NCI-H1417 treated with DMSO at 0.1 percent for 48 hours (cell line): ENCODE data around the gene ABITRAM.
"Not testable (repeated sequence)": the region's sequence is repeated elsewhere in the genome, so short reads cannot be mapped to it uniquely, and the experiment has no call there.

ENCODE experiments used
- DNase-seq: peaks from one replicate; lab custom pipeline; 2025; lab: John Stamatoyannopoulos, UW

Gene ABITRAM

GRCh38 chr9:108934323-108934893, at the start of gene ABITRAM:
Gene ABITRAM (plus strand): TSS chr9:108934400. CDS start chr9:108934487, 87 bp downstream.
- DNase-seq, result peak; percentile 89

GRCh38 chr9:108884701-108885100, 49.5 kb upstream of the ABITRAM start:
- no peak for DNase-seq

DNA sequence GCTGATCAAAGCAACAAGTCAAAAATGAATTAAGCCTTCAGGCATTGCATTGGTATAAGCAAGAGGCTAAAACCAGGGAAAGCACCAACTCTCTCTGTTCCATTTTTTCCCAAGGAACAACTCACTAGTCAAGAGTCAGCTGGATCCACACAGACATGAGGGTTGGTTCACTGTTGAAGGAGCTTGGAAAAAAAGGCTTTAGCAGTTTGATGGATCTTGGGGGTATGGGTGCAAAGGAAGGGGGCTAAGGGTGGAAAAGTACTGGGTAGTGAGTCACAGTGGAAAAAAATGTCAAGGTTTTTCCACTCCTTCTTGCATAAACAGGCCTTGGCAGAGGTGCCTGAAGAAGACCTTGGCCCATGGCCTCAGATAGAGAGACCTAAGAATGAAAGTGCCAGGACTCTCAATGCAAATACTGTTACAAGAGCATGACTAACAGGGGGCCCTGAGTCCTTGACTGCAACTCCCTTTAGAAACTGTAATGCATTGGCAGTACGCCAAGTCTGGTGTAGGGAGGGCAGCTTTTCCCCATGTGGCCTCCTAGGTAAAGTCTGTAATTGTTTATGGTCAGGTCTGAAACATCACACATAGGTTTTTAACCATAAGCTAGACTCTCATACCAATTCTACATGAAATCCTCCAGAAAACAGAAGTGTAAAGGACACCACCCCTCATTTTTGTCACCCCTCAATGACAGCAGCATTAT, 48.4 kb upstream of the ABITRAM start:
- DNase-seq, result no peak

- DNase-seq, result not testable (repeated sequence)
Observed at GRCh38 chr9:108886594-108887271, 47.5 kb upstream of the ABITRAM start.

DNA sequence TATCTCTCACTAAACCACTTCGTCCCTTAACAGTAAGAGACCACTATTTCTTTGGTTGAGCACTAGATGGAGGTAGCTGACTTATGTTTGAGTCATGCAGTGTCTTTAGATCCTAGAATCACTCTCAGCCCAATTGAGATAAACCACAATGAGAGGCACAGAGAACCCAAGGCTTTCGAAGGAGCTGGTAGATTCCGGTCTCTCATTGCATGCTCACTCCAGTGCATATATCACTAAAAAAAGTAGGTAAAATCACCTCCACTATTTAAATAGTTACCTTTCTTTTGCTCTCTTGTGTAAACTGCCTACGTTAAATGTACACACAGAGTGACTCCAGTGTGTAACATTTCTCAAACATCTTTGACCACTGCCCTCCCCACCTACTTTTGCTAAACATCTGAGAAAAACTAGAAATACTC, 44.5 kb upstream of the ABITRAM start:
- DNase-seq, result no peak

DNA sequence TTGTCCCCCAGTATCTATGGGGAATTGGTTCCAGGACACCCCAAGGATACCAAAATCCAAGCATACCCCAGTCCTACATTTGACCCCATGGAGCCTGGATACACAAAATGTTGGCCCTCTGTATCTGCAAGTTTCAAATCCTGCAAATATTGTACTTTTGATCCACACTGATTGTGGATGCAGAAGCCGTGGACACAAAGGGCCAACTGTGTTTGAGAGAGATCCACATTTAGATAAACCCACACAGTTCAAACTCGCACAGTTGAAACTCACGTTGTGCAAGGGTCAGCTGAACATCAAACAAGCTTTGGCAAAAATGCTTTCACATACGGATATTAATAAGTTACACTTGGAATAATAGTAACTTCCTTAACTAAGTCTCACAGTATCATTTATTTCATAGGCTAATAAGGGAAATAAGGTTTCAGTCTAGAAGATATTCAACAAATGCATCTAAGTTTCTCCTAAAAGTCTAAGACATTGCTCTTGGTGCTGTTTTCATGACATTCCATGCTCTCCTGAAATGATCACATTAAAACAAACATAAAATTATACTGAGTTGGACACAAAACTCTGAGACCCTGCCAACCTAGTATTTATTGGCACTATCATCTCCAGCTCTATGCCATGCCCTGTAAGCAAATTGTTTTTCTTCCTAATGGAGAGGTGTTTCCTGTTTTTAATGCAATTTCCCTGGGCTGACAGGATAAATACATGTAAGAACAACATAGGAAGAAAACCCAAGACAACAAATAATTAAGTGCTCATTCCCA, 39.8 kb upstream of the ABITRAM start:
- DNase-seq, result no peak

- no peak for DNase-seq
Observed at GRCh38 chr9:108897324-108898096, 36.7 kb upstream of the ABITRAM start.

DNA sequence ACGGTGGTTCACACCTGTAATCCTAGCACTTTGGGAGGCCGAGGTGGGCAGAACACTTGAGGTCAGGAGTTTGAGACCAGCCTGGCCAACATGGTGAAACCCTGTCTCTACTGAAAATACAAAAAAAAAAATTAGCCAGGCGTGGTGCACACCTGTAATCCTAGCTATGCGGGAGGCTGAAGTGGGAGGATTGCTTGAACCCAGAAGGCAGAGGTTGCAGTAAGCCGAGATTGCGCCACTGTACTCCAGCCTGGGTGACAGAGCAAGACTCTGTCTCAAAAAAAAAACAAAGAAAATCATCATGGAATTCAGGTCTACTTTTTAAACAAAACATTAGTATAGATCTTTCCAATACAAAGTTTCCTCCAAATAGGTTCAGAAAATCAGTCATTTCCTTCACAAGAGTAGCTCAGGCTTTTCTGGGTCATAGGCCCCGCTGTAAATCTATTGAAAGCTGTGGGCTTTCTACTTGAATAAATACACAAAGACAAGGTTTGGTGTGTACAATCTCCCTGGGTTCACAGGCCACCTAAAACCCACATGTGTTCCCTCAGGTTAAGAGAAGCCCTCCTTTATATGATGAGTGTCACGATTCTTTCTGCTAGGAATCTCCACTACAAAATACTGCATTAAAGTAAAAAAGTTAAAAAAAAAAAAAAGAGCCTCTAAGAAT, 35.0 kb upstream of the ABITRAM start:
- not testable (repeated sequence) for DNase-seq

- DNase-seq, result no peak
Observed at GRCh38 chr9:108900176-108900575, 34.0 kb upstream of the ABITRAM start.

- no peak for DNase-seq
Observed at GRCh38 chr9:108903420-108904103, 30.6 kb upstream of the ABITRAM start.

DNA sequence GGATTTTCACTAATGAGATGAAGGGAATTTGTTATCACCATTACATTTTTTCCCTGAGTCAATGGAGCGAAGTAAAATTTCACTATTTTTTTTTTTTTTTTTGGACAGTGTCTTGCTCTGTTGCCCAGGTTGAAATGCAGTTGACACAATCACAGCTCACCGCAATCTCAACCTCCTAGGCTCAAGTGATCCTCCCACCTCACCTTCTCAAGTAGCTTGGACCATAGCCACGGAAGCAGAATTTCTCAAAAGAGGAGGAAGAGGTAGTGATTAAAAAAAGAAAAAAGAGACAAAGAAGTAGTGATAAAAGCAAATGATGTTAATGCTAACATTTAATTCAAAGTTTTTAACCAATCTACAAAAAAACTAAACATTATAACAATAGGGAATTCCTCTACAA, 30.0 kb upstream of the ABITRAM start:
- DNase-seq, result no peak

DNA sequence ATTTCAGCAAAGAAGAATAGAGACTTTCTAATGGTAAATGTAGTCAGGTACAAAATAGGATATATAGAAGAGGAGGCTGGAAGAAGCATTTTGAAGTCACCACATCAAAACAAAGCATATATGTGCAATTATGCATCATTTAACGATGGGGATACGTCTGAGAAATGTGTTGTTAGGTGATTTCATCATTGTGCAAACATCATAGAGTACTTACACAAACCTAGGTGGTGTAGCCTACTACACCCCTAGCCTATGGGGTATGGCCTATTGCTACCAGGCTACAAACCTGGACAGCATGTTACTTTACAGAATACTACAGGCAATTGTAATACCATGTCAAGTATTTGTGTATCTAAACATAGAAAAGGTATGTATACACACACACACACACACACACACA, 28.7 kb upstream of the ABITRAM start:
- DNase-seq, result no peak

DNA sequence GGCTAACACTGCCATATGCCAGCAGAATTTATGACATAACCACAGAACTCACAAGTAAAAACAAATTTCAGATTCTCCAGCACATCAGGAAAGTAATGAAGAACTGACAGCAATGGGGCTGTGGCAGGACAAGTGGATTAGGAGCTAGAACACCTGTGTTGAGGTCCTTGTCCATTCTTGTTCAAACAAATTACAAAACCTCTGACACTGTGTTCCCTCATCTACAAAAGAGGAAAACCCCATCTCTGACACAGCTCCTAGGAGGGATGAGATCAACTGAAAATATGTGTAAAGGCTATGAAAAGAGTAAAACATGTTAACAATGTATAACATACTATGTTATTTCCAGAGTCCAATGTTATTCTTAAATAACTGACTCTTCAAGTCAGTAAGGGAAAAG, 23.8 kb upstream of the ABITRAM start:
- DNase-seq, result no peak

DNA sequence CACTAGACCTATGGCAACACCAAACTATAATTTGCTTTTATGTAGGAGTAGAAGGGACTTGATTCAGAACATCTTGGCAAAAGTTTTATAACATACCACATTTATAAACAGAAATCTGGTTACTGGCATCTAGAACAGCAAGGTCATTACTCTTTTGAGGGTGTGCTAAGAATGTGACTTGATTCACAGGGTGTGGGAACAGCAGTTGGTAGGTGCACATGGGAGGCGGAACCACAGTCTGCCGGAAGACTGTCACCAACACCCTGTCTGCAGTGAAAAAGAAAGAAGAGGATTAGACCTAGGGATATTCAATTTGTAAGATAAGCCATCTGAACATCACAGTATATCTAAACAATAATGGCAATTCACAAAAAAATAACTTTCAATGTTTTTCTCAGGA, 23.3 kb upstream of the ABITRAM start:
- no peak for DNase-seq

- DNase-seq, result no peak
Observed at GRCh38 chr9:108911820-108912219, 22.4 kb upstream of the ABITRAM start.

DNA sequence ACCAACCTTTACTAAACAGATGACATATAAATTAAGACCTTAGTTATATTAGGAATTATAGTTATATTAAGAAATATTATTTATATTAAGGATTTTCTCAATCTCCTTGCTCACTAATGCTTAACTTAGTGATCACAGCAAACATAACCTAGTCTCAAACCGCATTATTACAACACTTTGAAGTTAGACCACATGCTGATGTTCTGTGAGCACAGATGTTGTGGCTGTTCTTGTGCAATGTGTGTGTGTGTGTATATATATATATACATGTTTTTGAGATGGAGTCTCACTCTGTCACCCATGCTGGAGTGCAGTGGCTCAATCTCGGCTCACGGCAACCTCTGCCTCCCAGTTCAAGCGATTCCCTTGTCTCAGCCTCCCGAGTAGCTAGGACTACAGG, 20.8 kb upstream of the ABITRAM start:
- DNase-seq, result no peak

GRCh38 chr9:108919517-108919916, 14.7 kb upstream of the ABITRAM start:
- DNase-seq, result no peak

DNA sequence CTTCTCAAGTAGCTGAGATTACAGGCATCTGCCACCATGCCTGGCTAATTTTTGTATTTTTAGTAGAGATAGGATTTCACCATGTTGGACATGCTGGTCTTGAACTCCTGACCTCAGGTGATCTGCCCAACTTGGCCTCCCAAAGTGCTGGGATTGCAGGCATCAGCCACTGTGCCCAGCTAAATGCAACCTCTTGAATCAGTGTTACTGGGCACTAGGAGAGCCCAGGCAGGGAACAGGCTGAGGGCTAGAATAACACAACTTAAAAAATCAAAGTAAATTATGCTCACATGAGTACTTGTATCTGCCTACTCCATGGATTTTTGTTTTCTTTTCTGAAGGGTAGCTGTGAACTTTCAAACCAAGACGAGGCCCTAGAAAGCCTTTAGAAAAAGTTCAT, 13.8 kb upstream of the ABITRAM start:
- DNase-seq, result not testable (repeated sequence)

GRCh38 chr9:108921200-108921599, 13.0 kb upstream of the ABITRAM start:
- DNase-seq, result no peak

- no peak for DNase-seq
Observed at GRCh38 chr9:108924466-108924865, 9.7 kb upstream of the ABITRAM start.

GRCh38 chr9:108928386-108928785, 5.8 kb upstream of the ABITRAM start:
- DNase-seq, result no peak
